ENCODE data around the gene MTRFR.
"Not testable (repeated sequence)": the region's sequence is repeated elsewhere in the genome, so short reads cannot be mapped to it uniquely, and the experiment has no call there.

MTRFR gene

DNA sequence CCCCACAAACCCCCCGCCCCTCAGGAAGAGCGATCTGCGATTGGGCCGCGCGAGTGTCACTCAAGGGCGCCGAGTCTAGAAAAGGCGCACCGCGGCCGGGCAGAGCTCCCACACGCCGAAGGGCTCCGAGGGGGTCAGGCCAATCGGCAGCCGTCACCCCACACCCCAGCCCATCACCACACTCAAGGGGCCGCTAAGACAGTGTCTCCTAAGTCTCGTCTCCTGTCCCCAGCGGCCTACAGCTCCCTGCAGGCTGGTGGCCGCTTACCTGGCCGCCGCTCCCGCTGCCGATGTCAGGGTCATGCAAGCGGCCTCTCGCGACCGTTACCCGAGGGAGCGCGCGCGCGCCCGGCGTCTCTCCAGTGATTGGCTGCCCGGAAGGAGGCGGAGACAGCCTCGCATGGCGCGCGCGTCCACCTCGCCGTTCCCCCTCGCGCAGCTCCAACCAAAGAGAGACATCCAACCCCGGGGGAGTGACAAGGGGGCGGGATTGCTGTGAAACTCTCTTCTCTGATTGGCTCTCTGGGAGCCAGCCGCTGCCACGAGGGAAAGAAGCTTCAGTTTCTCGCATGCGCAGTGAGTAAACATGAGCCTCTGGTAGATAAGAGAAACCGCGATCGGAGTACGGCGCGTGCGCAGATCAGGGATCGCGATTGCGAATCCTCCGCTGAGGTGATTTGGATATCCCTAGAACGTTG lies at the start of gene MTRFR, which contains the start of gene MPHOSPH9:
TSS of gene MTRFR (plus strand) at position 630 of the 698 bp plus-strand sequence. CDS start 20,239 bp downstream, outside the sequence.
TSS of gene MPHOSPH9 (minus strand) at position 335 of the 698 bp plus-strand sequence. CDS start 2,777 bp downstream, outside the sequence.
- DNase-seq (ENCODE audit: low spot score): peak; percentile 88

- DNase-seq (ENCODE audit: low spot score): no peak
Measured at GRCh38 chr12:123187637-123188036, 45.6 kb upstream of the MTRFR start.

GRCh38 chr12:123199936-123200335 lies 33.3 kb upstream of the MTRFR start:
- DNase-seq (ENCODE audit: low spot score): no peak

DNA sequence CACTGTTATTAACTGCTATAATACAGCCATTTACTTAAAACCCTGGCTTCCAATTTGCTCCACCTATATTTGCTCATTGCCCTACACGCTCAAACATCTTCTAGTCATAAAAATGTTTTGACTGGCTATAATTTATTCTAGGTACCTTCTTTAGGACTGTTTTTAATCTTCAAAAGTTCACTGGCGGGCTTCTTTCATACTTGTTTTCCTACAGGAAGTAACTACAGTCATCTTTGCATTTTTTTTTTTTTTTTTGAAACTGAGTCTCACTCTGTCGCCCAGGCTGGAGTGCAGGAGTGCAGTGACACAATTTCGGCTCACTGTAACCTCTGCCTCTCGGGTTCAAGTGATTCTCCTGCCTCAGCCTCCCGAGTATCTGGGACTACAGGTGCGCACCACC lies 32.8 kb upstream of the MTRFR start:
- no peak for DNase-seq (ENCODE audit: low spot score)

GRCh38 chr12:123206794-123207193 lies 26.4 kb upstream of the MTRFR start:
- not testable (repeated sequence) for DNase-seq (ENCODE audit: low spot score)

- not testable (repeated sequence) for DNase-seq (ENCODE audit: low spot score)
Measured at GRCh38 chr12:123207815-123208214, 25.4 kb upstream of the MTRFR start.

- no peak for DNase-seq (ENCODE audit: low spot score)
Measured at GRCh38 chr12:123223241-123223668, 10.0 kb upstream of the MTRFR start.

DNA sequence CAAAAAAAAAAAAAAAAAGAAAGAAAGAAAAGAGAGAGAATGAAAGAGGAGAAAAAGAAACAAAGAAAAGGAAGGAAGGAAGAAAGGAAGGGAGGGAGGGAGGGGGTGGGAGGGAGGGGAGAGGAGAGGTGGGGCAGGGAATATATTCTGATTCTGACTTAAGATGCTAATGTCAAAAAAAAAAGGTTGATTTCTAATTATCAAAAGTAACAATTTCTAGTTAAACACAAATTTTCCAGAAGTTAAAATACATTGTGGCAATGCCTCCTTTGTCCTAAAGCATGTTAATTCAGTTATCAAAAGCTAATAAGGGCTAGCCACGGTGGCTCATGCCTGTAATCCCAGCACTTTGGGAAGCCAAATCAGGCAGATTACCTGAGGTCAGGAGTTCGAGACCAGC lies 7.8 kb upstream of the MTRFR start:
- no peak for DNase-seq (ENCODE audit: low spot score)

DNA sequence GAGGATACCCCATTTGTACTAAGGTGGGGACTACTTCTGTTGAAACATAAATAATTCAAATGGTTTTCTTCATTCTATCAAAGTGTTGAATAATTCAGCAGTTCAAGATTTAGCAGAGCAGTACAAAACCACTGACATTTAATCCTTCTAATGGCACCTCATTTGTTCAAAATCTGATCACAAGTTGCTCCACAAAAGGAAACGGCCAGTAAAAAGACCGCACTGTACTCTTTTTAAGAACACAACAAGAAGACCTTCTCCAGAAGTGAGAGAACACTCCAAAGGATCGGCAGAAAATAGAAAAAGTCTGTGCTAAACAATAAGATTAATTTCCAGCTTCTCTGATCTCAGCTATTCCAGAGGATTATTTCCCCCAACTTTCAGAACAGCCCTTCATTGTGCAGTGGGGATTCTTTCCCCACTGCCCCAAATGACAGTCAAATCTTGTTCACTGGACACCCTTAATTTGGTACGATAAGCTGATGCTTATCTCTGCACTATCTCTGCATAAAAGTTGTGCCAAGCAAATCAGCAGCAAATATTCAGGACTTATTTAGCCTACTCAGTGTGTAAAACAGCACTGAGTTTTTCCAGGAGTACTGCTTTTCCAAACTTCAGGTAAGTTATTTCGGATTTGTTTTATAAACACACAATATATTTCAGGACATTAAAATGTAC lies 5.5 kb upstream of the MTRFR start:
- DNase-seq (ENCODE audit: low spot score): no peak

- DNase-seq (ENCODE audit: low spot score): no peak
Measured at GRCh38 chr12:123229051-123229450, 4.2 kb upstream of the MTRFR start.

- no peak for DNase-seq (ENCODE audit: low spot score)
Measured at GRCh38 chr12:123231931-123232330, 1.3 kb upstream of the MTRFR start.

- peak; percentile 41 for DNase-seq (ENCODE audit: low spot score)
Measured at GRCh38 chr12:123232472-123232806, 797 bp upstream of the MTRFR start.

DNA sequence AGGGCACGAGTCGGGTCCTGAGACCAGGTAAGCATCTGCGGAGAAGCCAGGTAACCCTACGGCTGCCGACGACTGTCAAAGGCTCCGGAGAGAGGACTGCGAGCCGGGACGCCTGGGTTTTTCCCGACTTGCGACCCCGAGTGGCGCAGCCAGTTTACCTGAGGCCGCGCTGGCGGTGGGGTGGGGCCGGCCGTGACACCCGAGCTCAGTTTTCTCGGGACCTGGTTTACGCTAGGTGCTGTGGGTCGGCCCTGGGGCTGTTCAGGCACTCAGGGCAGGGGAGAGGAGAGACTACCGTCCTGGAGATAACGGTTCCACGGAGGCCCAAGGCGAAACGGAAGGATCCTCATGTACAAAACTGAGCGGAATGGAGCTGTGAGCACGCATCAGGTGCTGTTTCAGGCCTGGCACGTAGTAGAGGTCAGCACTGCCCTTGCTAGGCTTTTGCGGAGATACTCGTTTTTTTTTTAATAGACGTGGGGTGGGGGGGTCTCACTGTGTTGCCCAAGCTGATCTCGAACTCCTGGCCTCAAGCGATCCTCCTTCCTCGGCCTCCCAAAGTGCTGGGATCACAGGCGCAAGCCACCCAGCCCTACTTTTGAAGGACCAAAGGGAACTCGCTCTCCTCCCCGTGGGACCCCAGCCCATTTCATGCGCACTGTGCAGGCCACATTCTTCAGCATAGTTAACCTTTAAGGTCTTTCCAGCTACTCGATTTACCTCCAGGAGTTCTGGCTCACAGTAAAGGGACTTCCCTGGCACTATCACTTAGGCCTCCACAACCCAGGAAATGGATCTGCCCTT lies 471 bp downstream of the MTRFR start:
- peak; percentile 22 for DNase-seq (ENCODE audit: low spot score)

GRCh38 chr12:123237646-123238329 lies 4.6 kb downstream of the MTRFR start:
- no peak for DNase-seq (ENCODE audit: low spot score)

DNA sequence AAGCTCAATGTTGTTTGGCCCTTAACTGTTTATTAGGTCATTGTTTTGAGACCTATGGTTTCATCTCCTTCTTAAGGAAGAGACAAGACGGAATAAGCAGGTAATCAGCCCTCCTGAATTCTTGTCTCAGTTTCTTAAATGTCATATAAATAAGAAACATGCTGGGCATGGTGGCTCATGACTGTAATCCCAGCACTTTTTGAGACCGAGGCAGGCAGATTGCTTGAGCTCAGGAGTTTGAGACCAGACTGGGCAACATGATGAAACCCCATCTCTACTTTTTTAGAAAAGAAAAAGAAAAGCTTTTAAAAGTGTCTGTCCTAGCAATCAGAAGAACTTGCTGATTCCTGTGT lies 5.1 kb downstream of the MTRFR start:
- DNase-seq (ENCODE audit: low spot score): no peak

GRCh38 chr12:123238961-123239360 lies 5.7 kb downstream of the MTRFR start:
- DNase-seq (ENCODE audit: low spot score): no peak

DNA sequence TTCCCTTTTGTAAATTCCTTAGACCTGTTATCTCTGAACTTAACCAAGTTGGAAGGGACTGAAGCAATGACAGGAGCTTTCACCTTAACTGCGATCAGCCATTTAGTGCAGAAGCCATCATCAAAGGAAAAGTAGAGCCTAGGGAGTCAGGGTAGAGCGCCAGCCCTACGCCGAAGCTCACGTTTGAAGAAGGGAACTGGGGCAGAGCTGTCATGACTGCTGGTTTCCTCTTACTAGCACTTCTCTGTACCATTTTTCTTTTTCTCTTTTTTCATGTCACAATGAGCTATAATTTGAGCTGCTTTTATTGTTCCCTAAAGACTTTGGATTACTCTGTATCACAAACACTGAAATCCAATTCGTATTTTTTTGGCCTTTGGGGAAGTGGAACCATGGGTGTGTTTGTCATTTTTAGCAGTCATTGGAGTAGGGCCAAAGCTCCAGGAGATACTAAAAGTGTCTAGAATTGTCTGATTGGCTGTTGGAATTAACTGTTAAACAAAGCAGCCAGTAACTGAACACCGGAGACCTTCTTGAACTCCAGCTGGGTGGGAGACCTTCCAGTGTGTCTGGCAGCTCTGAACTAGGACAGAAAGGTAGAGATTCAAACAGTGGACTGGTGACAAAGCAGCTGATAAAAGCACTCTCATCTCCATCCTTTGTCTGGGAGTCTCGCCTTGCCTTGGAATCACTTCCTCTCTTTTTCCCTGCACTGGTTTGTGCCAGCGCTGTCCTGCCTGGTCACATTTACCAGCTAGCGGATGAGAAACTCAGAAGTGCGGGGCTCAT lies 9.1 kb downstream of the MTRFR start:
- DNase-seq (ENCODE audit: low spot score): no peak

DNA sequence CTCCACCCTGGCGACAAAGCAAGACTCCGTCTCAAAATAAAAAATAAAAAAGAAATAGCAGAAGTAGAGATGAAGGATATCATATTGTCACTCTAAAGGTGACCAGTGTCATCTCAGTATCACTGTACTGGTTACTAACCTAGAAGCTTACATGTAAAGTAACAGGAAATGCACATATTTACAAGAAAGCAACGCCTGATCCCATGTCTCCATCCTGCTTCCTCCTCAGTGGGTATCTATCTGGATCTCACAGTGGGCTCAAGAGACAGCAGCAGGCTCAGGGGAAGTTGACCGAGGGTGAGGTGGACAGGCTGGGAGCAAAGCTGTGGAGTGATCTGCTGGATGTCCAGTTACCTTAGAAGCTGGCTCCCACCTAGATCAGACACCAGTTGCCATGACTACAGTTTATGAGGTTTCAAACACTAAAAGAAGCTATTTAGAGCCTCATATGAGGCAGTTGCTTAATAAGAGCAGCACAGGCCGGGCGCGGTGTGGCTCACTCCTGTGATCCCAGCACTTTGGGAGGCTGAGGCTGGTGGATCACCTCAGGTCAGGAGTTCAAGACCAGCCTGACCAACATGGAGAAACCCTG lies 10.5 kb downstream of the MTRFR start:
- DNase-seq (ENCODE audit: low spot score): no peak

- no peak for DNase-seq (ENCODE audit: low spot score)
Measured at GRCh38 chr12:123245678-123246077, 12.4 kb downstream of the MTRFR start.

DNA sequence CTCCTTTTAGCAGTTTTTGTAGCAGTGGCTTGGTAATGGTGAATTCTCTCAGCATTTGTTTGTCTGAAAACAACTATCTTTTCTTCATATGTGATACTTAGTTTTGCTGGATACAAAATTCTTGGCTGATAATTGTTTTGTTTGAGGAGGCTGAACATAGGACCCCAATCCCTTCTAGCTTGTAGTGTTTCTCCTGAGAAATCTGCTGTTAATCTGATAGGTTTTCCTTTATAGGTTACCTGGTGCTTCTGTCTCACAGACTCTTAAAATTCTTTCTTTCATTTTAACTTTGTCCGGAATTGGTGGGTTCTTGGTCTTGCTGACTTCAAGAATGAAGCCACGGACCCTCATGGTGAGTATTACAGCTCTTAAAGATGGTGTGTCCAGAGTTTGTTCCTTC lies 14.9 kb downstream of the MTRFR start:
- DNase-seq (ENCODE audit: low spot score): not testable (repeated sequence)

All from HuH-7.5 (cell line).